ENCODE measurements around the gene RTKN.

Gene RTKN

DNA sequence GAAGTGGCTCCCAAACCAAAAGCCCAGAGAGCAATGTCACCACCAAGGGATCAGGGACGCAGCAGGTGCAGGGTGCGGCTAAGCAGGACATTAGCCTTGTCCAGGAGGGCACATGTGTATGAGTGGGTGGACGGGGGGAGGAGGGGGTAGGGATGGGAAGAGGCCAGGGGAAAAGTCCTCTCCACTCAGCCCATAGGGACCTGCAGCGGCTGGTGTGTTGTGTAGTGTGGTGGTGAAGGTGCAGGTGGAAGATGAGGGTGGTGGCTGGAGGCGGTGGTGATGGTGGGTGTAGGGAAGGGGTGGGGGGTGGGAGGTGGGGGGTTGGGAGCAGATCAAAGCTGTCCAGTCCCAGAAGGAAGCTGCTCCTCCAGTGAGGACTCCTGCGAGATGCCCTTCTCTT, 24.0 kb downstream of the RTKN start:
- Mint-ChIP-seq H3K36me3 (no peaks in the 10 kb centered on the region), H3K4me1 (peaks cover 66% of the 10 kb centered on the region), H3K27me3 (no peaks in the 10 kb centered on the region), H3K27ac (peak overlapping the region; percentile 11), H3K4me3 (no peak overlapping the region), H3K9me3 (no peaks in the 10 kb centered on the region)
- no peak for ATAC-seq

DNA sequence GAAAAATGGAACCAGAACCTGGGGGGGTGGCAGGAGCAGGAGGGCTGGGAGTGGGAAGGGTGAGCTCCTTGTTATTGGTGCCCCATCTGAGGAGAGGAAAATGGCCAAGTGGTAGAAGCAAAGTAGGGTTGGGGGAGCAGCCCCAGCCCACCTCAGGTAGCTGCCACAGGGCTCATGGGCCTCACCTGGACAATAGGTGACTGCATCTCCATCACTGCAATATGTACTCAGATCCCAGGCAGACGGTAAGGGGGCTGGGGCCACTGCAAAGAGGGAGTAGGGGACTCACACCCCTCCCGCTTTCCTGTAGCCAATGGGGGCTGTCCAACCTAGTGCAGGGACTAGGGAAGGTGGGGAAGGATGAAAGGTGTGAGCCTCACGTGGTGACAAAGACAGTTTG, 24.5 kb downstream of the RTKN start:
- no peak overlapping the region for H3K4me3 Mint-ChIP-seq
- no peaks in the 10 kb centered on the region for H3K9me3 Mint-ChIP-seq

DNA sequence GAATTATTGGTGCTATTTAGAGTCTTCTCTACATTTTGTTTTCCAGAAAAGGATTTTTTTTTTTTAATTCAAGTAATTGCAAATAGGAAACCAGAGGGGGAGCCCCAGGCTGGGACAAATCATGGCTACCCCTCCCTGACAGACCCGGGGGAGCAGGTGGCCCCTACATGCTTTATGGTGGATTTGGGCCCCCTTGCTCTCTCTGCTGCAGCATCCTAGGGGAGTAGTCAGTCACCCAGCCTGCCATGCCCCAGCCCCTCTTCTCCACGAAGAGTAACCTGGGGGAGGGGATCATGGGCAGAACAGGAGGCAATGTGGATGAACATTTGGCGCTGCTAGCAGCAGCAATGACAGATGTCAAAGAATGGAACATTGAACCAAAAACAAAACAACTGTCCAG, 25.0 kb downstream of the RTKN start:
- H3K9me3 Mint-ChIP-seq, result no peaks in the 10 kb centered on the region
- H3K27ac Mint-ChIP-seq, result peak overlapping the region; percentile 11
- peaks cover 58% of the 10 kb centered on the region for H3K4me1 Mint-ChIP-seq
- ATAC-seq, result no peak
- no peak overlapping the region for H3K4me3 Mint-ChIP-seq
- no peaks in the 10 kb centered on the region for H3K27me3 Mint-ChIP-seq
- H3K36me3 Mint-ChIP-seq, result no peaks in the 10 kb centered on the region

More for the DNA sequence above, 24.5 kb downstream of the RTKN start:
- H3K27me3 Mint-ChIP-seq, result no peaks in the 10 kb centered on the region
- peaks cover 61% of the 10 kb centered on the region for H3K4me1 Mint-ChIP-seq
- H3K36me3 Mint-ChIP-seq, result no peaks in the 10 kb centered on the region
- no peak for ATAC-seq
- H3K27ac Mint-ChIP-seq, result peak overlapping the region; percentile 11

DNA sequence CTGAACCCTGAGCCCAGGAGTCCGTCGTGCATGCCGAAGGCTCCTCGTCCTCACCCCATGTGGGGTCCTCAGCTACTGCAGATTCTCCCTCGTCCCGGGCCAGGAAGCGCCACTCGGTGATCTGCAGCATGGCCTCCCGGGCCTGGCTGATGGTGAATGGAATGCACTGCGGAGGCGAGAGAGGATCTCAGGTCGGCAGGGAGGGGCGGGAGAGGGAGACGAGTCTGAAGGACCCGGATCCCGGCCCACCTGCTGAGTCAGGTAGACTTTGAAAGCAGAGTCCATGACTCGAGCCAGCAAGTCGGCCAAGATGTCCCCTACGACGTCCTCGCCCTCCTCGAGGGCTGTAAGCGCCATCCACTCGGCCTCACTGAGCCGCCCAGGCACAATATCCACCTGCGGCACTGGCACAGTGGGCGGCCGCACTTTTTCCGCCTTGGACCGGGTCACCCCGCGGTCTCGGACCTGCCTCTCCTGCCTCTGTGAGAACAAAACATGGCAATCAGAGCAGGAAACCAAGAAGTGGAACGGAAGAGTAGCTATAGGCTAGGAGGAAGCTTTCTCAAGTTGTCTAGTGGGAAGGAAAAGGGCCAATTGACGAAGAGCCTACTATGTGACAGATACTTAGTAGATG, 25.9 kb downstream of the RTKN start:
- Mint-ChIP-seq H3K9me3 (no peaks in the 10 kb centered on the region), H3K27me3 (no peaks in the 10 kb centered on the region), H3K36me3 (no peaks in the 10 kb centered on the region), H3K4me1 (peaks cover 53% of the 10 kb centered on the region), H3K4me3 (peak overlapping the region; percentile 78), H3K27ac (peak overlapping the region; percentile 11)
- ATAC-seq, result no peak

GRCh38 chr2:74414881-74415761, 26.6 kb downstream of the RTKN start:
- peaks cover 45% of the 10 kb centered on the region for H3K4me1 Mint-ChIP-seq
- H3K4me3 Mint-ChIP-seq, result peak overlapping the region; percentile 78
- peak; percentile 67 for ATAC-seq
- no peaks in the 10 kb centered on the region for H3K9me3 Mint-ChIP-seq
- peak overlapping the region; percentile 11 for H3K27ac Mint-ChIP-seq
- no peaks in the 10 kb centered on the region for H3K36me3 Mint-ChIP-seq
- H3K27me3 Mint-ChIP-seq, result no peaks in the 10 kb centered on the region

DNA sequence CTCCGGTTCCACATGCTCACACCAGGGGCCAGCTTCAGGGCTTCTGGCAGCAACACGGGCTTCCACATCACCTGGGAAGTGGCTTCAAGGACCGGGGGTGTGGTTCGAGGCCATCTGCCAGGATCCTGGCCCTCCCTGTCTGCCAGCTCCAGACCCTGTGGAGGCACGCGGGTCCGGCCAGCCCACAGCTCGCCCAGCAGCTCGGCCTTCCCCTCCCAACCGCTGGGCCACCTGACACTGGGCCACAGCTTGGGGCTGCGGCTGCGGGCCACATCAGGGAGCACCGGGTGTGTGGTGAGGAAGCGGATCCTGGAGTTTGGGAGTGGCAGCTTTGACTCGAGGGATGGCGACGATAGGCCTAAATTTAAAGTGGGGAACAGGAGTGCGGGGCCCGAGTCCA, 27.3 kb downstream of the RTKN start:
- Mint-ChIP-seq H3K4me1 (peaks cover 39% of the 10 kb centered on the region), H3K4me3 (peak overlapping the region; percentile 78), H3K36me3 (no peaks in the 10 kb centered on the region), H3K27ac (peak overlapping the region; percentile 11), H3K27me3 (no peaks in the 10 kb centered on the region), H3K9me3 (no peaks in the 10 kb centered on the region)
- no peak for ATAC-seq

- no peaks in the 10 kb centered on the region for H3K36me3 Mint-ChIP-seq
- H3K4me3 Mint-ChIP-seq, result no peak overlapping the region
- no peaks in the 10 kb centered on the region for H3K9me3 Mint-ChIP-seq
- H3K4me1 Mint-ChIP-seq, result peaks cover 36% of the 10 kb centered on the region
- H3K27ac Mint-ChIP-seq, result peak overlapping the region; percentile 11
- no peak for ATAC-seq
- H3K27me3 Mint-ChIP-seq, result no peaks in the 10 kb centered on the region
These were observed 28.6 kb downstream of the RTKN start for GRCh38 chr2:74413001-74413698.

DNA sequence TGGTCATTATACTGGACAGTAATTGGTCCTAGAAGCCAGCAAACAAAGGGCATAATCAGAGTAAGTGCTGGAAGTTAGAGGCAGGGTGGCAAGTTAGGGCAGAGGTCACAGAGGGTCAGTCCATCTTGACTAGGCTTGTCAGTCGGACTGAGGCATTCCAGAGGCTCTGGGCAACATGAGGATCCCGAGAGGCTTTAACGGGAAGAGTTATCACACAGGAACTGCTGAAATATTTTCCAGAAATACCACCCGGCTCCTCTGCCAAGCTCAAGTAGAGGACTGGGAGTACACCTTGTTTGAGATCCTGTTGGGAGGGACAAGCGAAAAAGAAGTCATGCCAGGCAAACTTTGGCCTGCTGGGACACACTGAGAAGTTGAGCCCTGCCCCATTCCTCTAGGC, 34.1 kb downstream of the RTKN start:
- no peaks in the 10 kb centered on the region for H3K27me3 Mint-ChIP-seq
- no peak overlapping the region for H3K27ac Mint-ChIP-seq
- ATAC-seq, result no peak
- no peak overlapping the region for H3K4me3 Mint-ChIP-seq
- no peaks in the 10 kb centered on the region for H3K9me3 Mint-ChIP-seq
- H3K36me3 Mint-ChIP-seq, result no peaks in the 10 kb centered on the region
- H3K4me1 Mint-ChIP-seq, result peaks cover 7% of the 10 kb centered on the region

- Mint-ChIP-seq H3K9me3 (no peaks in the 10 kb centered on the region), H3K4me1 (peaks cover 7% of the 10 kb centered on the region), H3K27ac (no peak overlapping the region), H3K27me3 (no peaks in the 10 kb centered on the region), H3K36me3 (no peaks in the 10 kb centered on the region), H3K4me3 (no peak overlapping the region)
- ATAC-seq, result peak; percentile 59
These were observed 35.7 kb downstream of the RTKN start for GRCh38 chr2:74406035-74406434.

DNA sequence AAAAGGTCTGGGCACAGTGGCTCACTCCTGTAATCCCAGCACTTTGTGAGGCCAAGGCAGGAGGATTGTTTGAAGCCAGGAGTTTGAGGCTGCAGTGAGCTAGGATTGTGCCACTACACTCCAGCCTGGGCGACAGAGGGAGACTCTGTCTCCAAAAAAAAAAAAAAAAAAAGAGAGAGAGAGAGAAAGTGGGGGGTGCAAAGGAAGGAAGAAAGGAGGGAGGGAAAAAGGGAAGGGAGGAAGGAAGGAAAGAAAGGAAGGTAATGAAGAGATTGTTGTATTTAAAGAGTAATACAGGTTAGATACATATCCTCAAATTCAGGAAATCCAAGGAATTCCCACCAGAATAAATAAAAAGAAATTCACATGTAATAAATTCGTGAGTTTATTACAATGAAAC, 39.8 kb downstream of the RTKN start:
- Mint-ChIP-seq H3K4me1 (peaks cover 15% of the 10 kb centered on the region), H3K4me3 (no peak overlapping the region), H3K36me3 (no peaks in the 10 kb centered on the region), H3K9me3 (no peaks in the 10 kb centered on the region), H3K27ac (no peak overlapping the region), H3K27me3 (no peaks in the 10 kb centered on the region)
- ATAC-seq, result no peak

GRCh38 chr2:74399785-74400184, 42.0 kb downstream of the RTKN start:
- H3K9me3 Mint-ChIP-seq, result no peaks in the 10 kb centered on the region
- no peak for ATAC-seq
- peaks cover 8% of the 10 kb centered on the region for H3K4me1 Mint-ChIP-seq
- no peaks in the 10 kb centered on the region for H3K27me3 Mint-ChIP-seq
- no peak overlapping the region for H3K27ac Mint-ChIP-seq
- no peaks in the 10 kb centered on the region for H3K36me3 Mint-ChIP-seq
- no peak overlapping the region for H3K4me3 Mint-ChIP-seq

DNA sequence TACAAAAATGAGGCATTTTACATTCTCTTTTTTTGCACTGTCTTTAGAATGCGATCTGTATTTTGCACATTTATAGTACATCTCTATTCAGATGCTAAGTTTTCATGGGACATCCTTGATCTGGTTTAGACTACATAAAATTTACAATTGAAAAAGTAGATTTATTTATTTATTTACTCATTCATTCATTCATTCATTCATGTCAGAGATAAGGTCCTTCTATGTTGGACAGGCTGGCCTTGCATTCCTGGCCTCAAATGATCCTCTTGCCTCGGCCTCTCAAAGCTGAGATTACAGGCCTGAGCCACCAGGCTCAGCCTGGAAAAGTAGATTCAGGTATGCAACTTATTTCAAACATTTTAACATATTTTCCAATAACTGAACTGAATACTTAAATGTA, 45.6 kb downstream of the RTKN start:
- Mint-ChIP-seq H3K36me3 (no peaks in the 10 kb centered on the region), H3K27me3 (no peaks in the 10 kb centered on the region), H3K9me3 (no peaks in the 10 kb centered on the region), H3K4me3 (no peak overlapping the region), H3K4me1 (peaks cover 8% of the 10 kb centered on the region), H3K27ac (no peak overlapping the region)
- ATAC-seq, result no peak

DNA sequence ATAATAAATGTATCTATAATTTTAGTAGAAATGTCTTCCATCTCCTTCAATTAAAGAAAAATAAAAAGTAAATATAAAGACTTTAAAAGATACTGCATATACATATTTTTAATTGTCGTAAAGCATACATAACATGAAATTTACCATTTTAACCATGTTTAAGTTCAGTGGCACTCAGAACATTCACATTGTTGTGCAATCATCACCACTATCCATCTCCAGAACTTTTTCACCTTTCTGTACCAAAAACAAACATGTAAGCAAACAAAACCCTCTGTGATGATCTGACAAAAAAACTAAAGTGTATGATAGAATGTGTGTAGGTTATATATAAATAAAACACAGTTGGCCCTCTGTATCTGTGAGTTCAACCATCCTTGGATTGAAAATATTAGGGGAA, 48.2 kb downstream of the RTKN start:
- no peaks in the 10 kb centered on the region for H3K4me1 Mint-ChIP-seq
- no peak overlapping the region for H3K27ac Mint-ChIP-seq
- no peaks in the 10 kb centered on the region for H3K9me3 Mint-ChIP-seq
- H3K27me3 Mint-ChIP-seq, result no peaks in the 10 kb centered on the region
- H3K4me3 Mint-ChIP-seq, result no peak overlapping the region
- no peaks in the 10 kb centered on the region for H3K36me3 Mint-ChIP-seq
- ATAC-seq, result no peak

DNA sequence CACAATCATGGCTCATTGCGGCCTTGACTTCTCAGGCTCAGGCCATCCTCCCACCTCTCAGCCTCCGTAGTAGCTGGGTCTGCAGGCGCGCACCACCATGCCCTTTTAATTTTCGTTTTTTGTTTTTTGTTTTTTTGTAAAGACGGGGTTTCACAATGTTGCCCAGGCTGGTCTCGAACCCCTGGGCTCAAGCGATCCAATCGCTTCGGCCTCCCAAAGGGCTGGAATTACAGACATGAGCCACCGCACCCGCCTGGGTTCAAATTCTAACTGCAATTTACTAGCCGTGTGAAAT, 49.3 kb downstream of the RTKN start:
- no peaks in the 10 kb centered on the region for H3K9me3 Mint-ChIP-seq
- no peaks in the 10 kb centered on the region for H3K27me3 Mint-ChIP-seq
- H3K4me1 Mint-ChIP-seq, result no peaks in the 10 kb centered on the region
- H3K4me3 Mint-ChIP-seq, result peak overlapping the region; percentile 6
- ATAC-seq, result no peak
- H3K36me3 Mint-ChIP-seq, result no peaks in the 10 kb centered on the region
- H3K27ac Mint-ChIP-seq, result peak overlapping the region; percentile 99

- peak overlapping the region; percentile 99 for H3K27ac Mint-ChIP-seq
- no peaks in the 10 kb centered on the region for H3K27me3 Mint-ChIP-seq
- H3K4me1 Mint-ChIP-seq, result no peaks in the 10 kb centered on the region
- H3K9me3 Mint-ChIP-seq, result no peaks in the 10 kb centered on the region
- peak; percentile 92 for ATAC-seq
- H3K36me3 Mint-ChIP-seq, result no peaks in the 10 kb centered on the region
- peak overlapping the region; percentile 97 for H3K4me3 Mint-ChIP-seq
These were observed 49.9 kb downstream of the RTKN start for GRCh38 chr2:74391580-74392448.

All from stimulated activated memory B cell treated with anti-CD40 and anti-IgM and Interleukin-4, amounts not matched to agents 10 μg/mL and 1 μg/mL and 100 μg/mL, for 72 hours (primary cell).